Peyer's patch (tissue), 4 donors: ENCODE results near the gene SHB. TPM values are rescaled to one million over a fixed set of nuclear protein-coding genes. Genes with fewer than 3 reads are reported as not detected.

Experiments used
- DNase-seq, 3 donors: peaks; one replicate each; pipeline ENCODE4 v3.0.0-alpha.2; 2017 to 2019
- H3K27ac ChIP-seq, 4 donors: fragments of 200-600 bp; sonication (generic); one replicate each; pipeline ENCODE4 v1.5.1; 2016 to 2019
- H3K27me3 ChIP-seq, 2 donors: fragments of 200-600 bp; sonication (generic); one replicate each; pipeline ENCODE4 v1.5.1; 2019
- H3K36me3 ChIP-seq, 3 donors: fragments of 200-600 bp; sonication (generic); one replicate each; pipeline ENCODE4 v1.5.1; 2016 to 2019
- H3K4me1 ChIP-seq, 4 donors: fragments of 200-600 bp; sonication (generic); one replicate each; pipeline ENCODE4 v1.5.1; 2016 to 2019
- H3K4me3 ChIP-seq, 4 donors: fragments of 200-600 bp; sonication (generic); 1 replicate in 3 of 4; 2 replicates in 1 of 4; pipeline ENCODE4 v1.5.1; 2016 to 2019; ENCODE audit warnings: mild to moderate bottlenecking in 1 of 4
- H3K9me3 ChIP-seq, 4 donors: fragments of 200-600 bp; sonication (generic); one replicate each; pipeline ENCODE4 v1.5.1; 2016 to 2019; ENCODE audit warnings: mild to moderate bottlenecking in 1 of 4
- CTCF ChIP-seq, 6 experiments: fragments of 450-650 bp in 4 of 6; fragments of 200-600 bp in 2 of 6; sonication (generic) in 1 of 6; IDR thresholded peaks; one replicate each; pipeline ENCODE4 v1.5.1; 2017 to 2019; ENCODE audit warnings: antibody characterized with exemption in 6 of 6, mild to moderate bottlenecking in 3 of 6, moderate library complexity in 1 of 6
- POLR2A ChIP-seq, 2 donors: fragments of 450-650 bp; IDR thresholded peaks; one replicate each; pipeline ENCODE4 v1.5.1; 2017; ENCODE audit warnings: antibody characterized with exemption in 2 of 2, mild to moderate bottlenecking in 2 of 2, moderate library complexity in 2 of 2
- total RNA-seq, 4 donors: library from RNA; depleted of rRNA; stranded (reverse); fragments of >200 nt; gene quantifications; one replicate each; pipeline ENCODE4 v1.1.0, GENCODE V29; 2016

SHB gene
- total RNA-seq, 4 donors from 2014 or later = 14.5 to 31.1 (median 25.6) TPM

GRCh38 chr9:38041564-38042243, 27.3 kb downstream of the SHB start:
- Histone ChIP-seq H3K36me3 (no peaks in the 10 kb centered on the region), H3K4me3 (no peak overlapping the region), H3K4me1 (peaks cover 0 to 37% (median 0%) of the 10 kb centered on the region in 4 donors), H3K9me3 (no peaks in the 10 kb centered on the region), H3K27ac (no peak overlapping the region), H3K27me3 (no peaks in the 10 kb centered on the region)
- TF ChIP-seq CTCF (IDR thresholded peaks at IDR 0.05) (no peak), POLR2A (IDR thresholded peaks at IDR 0.05) (no peak)
- DNase-seq = no peak

GRCh38 chr9:38039907-38040682, 28.9 kb downstream of the SHB start:
- H3K4me1 ChIP-seq = peaks cover 0 to 28% (median 0%) of the 10 kb centered on the region in 4 donors
- no peak overlapping the region for H3K27ac ChIP-seq

GRCh38 chr9:38039090-38039906, 29.7 kb downstream of the SHB start:
- TF ChIP-seq POLR2A (IDR thresholded peaks at IDR 0.05) (no peak), CTCF (IDR thresholded peaks at IDR 0.05) (no peak)
- H3K27me3 ChIP-seq = no peaks in the 10 kb centered on the region
- H3K27ac ChIP-seq = no peak overlapping the region
- no peaks in the 10 kb centered on the region for H3K9me3 ChIP-seq
- H3K36me3 ChIP-seq = no peaks in the 10 kb centered on the region
- no peak overlapping the region for H3K4me3 ChIP-seq
- H3K4me1 ChIP-seq = peaks cover 0 to 31% (median 0%) of the 10 kb centered on the region in 4 donors
- DNase-seq = no peak

More at GRCh38 chr9:38039907-38040682, 28.9 kb downstream of the SHB start:
- TF ChIP-seq POLR2A (IDR thresholded peaks at IDR 0.05) = no peak
- TF ChIP-seq CTCF (IDR thresholded peaks at IDR 0.05) = no peak
- Histone ChIP-seq H3K4me3 (no peak overlapping the region), H3K27me3 (no peaks in the 10 kb centered on the region), H3K9me3 (no peaks in the 10 kb centered on the region), H3K36me3 (no peaks in the 10 kb centered on the region)
- DNase-seq = no peak

GRCh38 chr9:38038307-38039089, 30.5 kb downstream of the SHB start:
- no peak for TF ChIP-seq CTCF (IDR thresholded peaks at IDR 0.05)
- no peak for TF ChIP-seq POLR2A (IDR thresholded peaks at IDR 0.05)
- no peak for DNase-seq
- Histone ChIP-seq H3K27ac (no peak overlapping the region), H3K4me1 (peaks cover 0 to 38% (median 0%) of the 10 kb centered on the region in 4 donors), H3K9me3 (no peaks in the 10 kb centered on the region), H3K4me3 (no peak overlapping the region), H3K27me3 (no peaks in the 10 kb centered on the region), H3K36me3 (no peaks in the 10 kb centered on the region)

- H3K4me1 ChIP-seq = peaks cover 0 to 38% (median 2%) of the 10 kb centered on the region in 4 donors
- no peaks in the 10 kb centered on the region for H3K9me3 ChIP-seq
- H3K27me3 ChIP-seq = no peaks in the 10 kb centered on the region
- H3K27ac ChIP-seq = no peak overlapping the region
- TF ChIP-seq POLR2A (IDR thresholded peaks at IDR 0.05) (no peak), CTCF (IDR thresholded peaks at IDR 0.05) (no peak)
- no peak overlapping the region for H3K4me3 ChIP-seq
- no peaks in the 10 kb centered on the region for H3K36me3 ChIP-seq
- DNase-seq = no peak
Observed at GRCh38 chr9:38037981-38038306, 31.1 kb downstream of the SHB start.
